ENCODE data around the gene CEP112. TPM values are rescaled to one million over a fixed set of nuclear protein-coding genes. Genes with fewer than 3 reads are reported as not detected.

The CEP112 gene
- total RNA-seq, 1 experiment from 2014 or later: 6.1 TPM

GRCh38 chr17:66178642-66179041, 13.3 kb downstream of the CEP112 start (continued):
- TF ChIP-seq ATF2 (CRISPR knock-in tag; IDR thresholded peaks at IDR 0.05; ENCODE audit: borderline replicate concordance, low read depth): no peak

DNA sequence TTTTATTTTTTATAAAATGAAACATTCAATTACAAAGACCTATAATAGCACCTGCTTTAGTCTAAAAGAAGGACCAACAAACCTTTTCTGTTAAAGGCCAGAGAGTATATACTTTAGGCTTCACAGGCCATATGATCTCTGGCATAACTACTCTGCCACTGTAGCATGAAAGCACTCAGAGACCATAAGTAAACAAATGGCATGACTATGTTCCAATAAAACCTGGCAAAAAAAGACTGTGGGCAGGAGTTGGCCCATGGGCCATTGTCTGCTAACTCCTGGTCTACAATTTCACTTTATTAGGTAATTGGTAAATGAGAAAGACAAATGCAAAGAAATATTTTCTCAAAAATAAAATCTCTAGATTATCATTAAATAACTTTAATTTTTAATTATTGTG, 14.9 kb downstream of the CEP112 start:
- ATAC-seq (no peak), DNase-seq (ENCODE audit: low spot score) (no peak)
- CTCF ChIA-PET: no interaction called here
- Mint-ChIP-seq H3K27ac (no peak overlapping the region), H3K27me3 (ENCODE audit: low read depth) (no peaks in the 10 kb centered on the region; the same call in 1 of the 2 replicates), H3K9me3 (no peaks in the 10 kb centered on the region), H3K36me3 (no peaks in the 10 kb centered on the region), H3K4me1 (no peaks in the 10 kb centered on the region), H3K4me3 (no peak overlapping the region)
- POLR2A ChIA-PET: no interaction called here
- TF ChIP-seq ATF3 (CRISPR knock-in tag; conservative IDR thresholded peaks at IDR 0.05): no peak
- TF ChIP-seq, protein P1, sequence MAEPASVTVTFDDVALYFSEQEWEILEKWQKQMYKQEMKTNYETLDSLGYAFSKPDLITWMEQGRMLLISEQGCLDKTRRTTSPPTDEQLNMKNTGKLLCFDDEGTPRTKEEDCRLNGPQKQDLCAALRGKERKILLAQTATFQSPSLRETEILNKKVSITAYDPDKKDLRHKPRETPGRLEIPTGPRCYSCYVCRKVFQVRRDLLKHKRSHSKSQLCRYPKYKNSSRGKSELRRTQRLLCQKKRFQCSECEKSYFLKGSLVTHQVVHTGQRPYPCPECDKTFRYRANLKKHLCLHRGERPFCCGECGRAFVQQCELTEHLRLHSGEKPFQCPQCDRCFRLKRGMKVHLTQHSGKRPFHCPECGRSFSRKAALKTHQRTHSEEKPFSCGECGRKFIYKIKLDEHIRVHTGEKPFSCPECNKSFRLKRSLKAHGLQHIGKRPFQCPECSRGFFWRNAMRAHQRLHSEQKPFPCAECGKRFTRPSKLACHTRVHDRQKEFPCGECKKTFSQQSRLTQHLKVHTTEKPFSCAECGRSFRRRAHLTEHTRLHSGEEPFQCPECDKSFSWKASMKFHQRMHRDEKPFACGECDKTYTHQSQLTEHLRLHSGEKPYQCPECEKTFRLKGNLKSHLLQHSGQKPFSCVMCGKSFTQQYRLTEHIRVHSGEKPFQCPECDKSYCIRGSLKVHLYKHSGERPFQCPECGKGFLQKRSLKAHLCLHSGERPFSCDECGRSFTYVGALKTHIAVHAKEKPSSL (CRISPR knock-in tag; conservative IDR thresholded peaks at IDR 0.05): no peak
- TF ChIP-seq ZNF396 (CRISPR knock-in tag; IDR thresholded peaks at IDR 0.05; ENCODE audit: borderline replicate concordance): no peak
- no peak for TF ChIP-seq SMAD4 (CRISPR knock-in tag; IDR thresholded peaks at IDR 0.05)
- TF ChIP-seq ZNF138 (CRISPR knock-in tag; conservative IDR thresholded peaks at IDR 0.05): no peak
- TF ChIP-seq GTF2I (CRISPR knock-in tag; conservative IDR thresholded peaks at IDR 0.05): no peak
- no peak for TF ChIP-seq SMAD3 (CRISPR knock-in tag; IDR thresholded peaks at IDR 0.05; ENCODE audit: borderline replicate concordance)
- TF ChIP-seq IRF1 (CRISPR knock-in tag; IDR thresholded peaks at IDR 0.05): no peak
- TF ChIP-seq NR1H2 (CRISPR knock-in tag; IDR thresholded peaks at IDR 0.05): no peak
- TF ChIP-seq NFATC4 (CRISPR knock-in tag; IDR thresholded peaks at IDR 0.05): no peak
- no peak for TF ChIP-seq HMGA2 (CRISPR knock-in tag; IDR thresholded peaks at IDR 0.05)
- no peak for TF ChIP-seq NR3C1 (CRISPR knock-in tag; conservative IDR thresholded peaks at IDR 0.05; ENCODE audit: low read depth)
- TF ChIP-seq CREM (CRISPR knock-in tag; IDR thresholded peaks at IDR 0.05): no peak
- no peak for TF ChIP-seq OVOL2 (CRISPR knock-in tag; IDR thresholded peaks at IDR 0.05; ENCODE audit: borderline replicate concordance)
- no peak for TF ChIP-seq FOXP1 (CRISPR knock-in tag; IDR thresholded peaks at IDR 0.05; ENCODE audit: borderline replicate concordance)
- no peak for TF ChIP-seq ELF4 (CRISPR knock-in tag; IDR thresholded peaks at IDR 0.05; ENCODE audit: low read depth)
- no peak for TF ChIP-seq TEAD1 (CRISPR knock-in tag; IDR thresholded peaks at IDR 0.05)
- TF ChIP-seq, protein P2, sequence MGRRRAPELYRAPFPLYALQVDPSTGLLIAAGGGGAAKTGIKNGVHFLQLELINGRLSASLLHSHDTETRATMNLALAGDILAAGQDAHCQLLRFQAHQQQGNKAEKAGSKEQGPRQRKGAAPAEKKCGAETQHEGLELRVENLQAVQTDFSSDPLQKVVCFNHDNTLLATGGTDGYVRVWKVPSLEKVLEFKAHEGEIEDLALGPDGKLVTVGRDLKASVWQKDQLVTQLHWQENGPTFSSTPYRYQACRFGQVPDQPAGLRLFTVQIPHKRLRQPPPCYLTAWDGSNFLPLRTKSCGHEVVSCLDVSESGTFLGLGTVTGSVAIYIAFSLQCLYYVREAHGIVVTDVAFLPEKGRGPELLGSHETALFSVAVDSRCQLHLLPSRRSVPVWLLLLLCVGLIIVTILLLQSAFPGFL (CRISPR knock-in tag; IDR thresholded peaks at IDR 0.05; ENCODE audit: borderline replicate concordance): no peak
- no peak for TF ChIP-seq FOXJ3 (CRISPR knock-in tag; IDR thresholded peaks at IDR 0.05; ENCODE audit: borderline replicate concordance)

DNA sequence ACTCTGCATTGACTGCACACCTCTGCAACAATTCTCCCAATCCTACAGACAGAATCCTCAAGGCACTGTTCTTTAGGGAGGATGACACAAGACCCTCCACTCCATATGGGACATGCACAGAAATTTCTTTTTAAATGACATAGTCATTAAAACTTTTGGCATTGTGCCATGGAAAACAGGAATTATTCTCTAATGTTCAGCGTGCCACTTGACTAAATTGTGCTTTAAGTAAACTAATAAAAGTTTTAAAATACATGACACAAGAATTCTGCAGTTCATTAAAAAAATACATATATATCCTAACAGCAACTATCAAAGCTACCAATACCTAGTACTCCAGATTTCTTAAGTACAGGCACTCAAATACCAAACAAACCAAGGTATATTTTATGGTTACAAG, 16.0 kb downstream of the CEP112 start:
- Mint-ChIP-seq H3K36me3 (no peaks in the 10 kb centered on the region), H3K9me3 (no peaks in the 10 kb centered on the region), H3K27ac (no peak overlapping the region), H3K4me3 (no peak overlapping the region), H3K4me1 (no peaks in the 10 kb centered on the region), H3K27me3 (ENCODE audit: low read depth) (no peaks in the 10 kb centered on the region; the same call in 1 of the 2 replicates)
- CTCF ChIA-PET: no interaction called here
- TF ChIP-seq ESRRA (CRISPR knock-in tag; IDR thresholded peaks at IDR 0.05; ENCODE audit: borderline replicate concordance): no peak
- TF ChIP-seq, protein P3, sequence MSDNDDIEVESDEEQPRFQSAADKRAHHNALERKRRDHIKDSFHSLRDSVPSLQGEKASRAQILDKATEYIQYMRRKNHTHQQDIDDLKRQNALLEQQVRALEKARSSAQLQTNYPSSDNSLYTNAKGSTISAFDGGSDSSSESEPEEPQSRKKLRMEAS (CRISPR knock-in tag; IDR thresholded peaks at IDR 0.05): no peak
- DNase-seq (ENCODE audit: low spot score): no peak
- POLR2A ChIA-PET: no interaction called here
- ATAC-seq: no peak

Data from WTC11 (cell line).